Measurements from ENCODE around the gene RAD51C. TPM values are rescaled to one million over a fixed set of nuclear protein-coding genes. Genes with fewer than 3 reads are reported as not detected.
"Not testable (repeated sequence)": the region's sequence is repeated elsewhere in the genome, so short reads cannot be mapped to it uniquely, and the experiment has no call there.

RAD51C gene
- total RNA-seq, 2 donors from 2014 or later = 19.7 to 22.6 TPM

DNA sequence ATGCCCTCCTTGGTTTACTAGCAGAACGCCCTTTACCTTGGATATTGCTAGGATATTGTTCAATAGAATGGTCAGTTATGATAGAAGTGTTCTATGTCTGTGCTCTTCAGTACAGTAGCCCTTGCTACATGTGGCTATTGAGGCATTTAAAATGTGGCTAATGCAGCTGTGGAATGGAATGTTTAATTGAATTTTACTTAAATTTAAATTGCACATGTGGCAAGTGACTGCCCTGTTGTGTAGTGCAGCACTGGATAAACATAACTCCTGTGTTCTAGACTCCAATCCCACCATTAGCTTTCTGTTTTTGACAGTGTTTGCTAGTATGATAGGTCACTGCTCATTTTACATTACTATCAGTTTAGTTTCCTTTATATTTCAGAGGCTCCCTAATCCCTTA, 29.9 kb downstream of the RAD51C start:
- intact Hi-C loops (cut with DNase I) = no loop called here
- DNase-seq (ENCODE audit: low spot score) = no peak

DNA sequence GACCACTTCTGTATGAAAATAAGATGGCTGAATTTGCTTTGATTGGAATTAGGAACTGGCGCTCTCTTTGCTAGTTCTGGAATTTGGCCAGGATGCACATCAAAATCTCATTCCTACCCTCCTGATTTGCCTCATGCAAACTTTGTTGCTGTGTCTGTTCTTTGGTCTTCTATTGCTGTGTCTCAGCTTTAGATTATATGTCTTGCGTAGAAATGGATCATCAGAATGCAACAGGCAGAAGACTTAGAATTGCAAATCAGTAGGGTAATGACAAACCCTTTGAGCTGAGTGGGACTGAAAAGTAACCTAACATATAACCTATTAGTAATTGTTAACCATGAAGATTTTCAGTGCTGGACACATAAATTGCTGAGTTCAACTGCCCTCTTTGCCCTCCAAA, 30.3 kb downstream of the RAD51C start:
- no peak for DNase-seq (ENCODE audit: low spot score)
- intact Hi-C loops (cut with DNase I) = no loop called here

DNA sequence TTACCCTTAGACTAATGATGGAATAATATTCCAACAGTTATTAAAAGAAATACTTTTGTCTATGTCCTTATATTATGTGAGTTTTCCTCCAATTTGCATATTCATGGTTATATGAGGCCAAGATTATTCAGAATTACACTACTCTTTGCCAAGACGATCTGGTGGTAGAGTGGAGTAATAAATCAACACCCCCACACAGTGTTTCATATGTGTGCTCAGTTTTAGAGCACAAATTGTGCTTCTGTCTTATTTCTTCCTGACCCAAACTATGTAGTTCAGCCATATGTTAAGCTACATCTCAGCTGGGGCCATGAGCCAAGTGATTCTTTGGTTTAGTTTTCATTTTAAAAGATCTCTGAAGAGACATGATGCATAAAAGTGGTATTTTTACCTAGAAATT, 36.4 kb downstream of the RAD51C start:
- no peak for DNase-seq (ENCODE audit: low spot score)
- intact Hi-C loops (cut with DNase I) = no loop called here

DNA sequence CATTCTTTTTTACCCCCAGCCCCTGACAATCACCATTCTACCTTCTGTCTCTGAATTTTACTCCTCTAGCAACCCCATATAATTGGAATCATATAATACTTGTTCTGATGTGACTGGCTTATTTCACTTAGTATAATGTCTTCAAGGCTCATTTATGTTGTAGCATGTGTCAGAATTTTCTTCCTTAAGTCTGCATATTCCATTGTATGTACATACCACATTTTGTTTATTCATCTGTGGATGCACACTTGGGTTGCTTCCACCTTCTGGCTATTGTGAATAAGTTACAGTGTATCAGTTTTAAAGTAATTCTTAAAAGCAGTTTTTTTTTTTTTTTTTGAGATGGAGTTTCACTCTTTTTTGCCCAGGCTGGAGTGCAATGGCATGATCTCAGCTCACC, 38.5 kb downstream of the RAD51C start:
- intact Hi-C loops (cut with DNase I) = no loop called here
- no peak for DNase-seq (ENCODE audit: low spot score)

DNA sequence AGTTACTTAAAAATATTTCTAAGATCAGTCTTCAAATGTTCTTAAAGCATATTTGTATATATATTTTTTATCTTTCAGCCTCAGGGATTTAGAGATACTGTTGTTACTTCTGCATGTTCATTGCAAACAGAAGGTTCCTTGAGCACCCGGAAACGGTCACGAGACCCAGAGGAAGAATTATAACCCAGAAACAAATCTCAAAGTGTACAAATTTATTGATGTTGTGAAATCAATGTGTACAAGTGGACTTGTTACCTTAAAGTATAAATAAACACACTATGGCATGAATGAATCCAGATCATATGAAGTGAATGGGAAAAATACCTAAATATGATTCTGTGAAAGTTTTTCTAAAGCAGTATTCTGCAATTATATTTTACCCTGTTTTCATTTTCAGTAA, 41.6 kb downstream of the RAD51C start:
- DNase-seq (ENCODE audit: low spot score) = no peak
- intact Hi-C loops (cut with DNase I) = no loop called here

DNA sequence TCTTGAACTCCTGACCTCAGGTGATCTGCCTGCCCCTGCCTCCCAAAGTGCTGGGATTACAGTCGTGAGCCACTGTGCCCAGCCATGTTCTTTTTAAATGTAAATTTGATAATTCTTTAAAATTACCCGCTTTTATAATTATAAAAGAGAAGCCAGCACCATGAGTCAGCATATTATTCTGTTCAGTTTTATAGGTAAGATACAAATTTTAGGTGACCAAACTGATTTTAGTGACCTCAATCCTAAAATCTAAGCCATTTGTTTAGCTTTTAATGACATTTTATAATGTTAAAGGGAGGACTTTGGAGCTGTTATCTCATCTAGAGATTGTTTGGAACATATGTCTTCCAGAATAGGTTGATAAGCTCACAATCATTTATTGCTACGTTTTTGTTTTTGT, 42.4 kb downstream of the RAD51C start:
- intact Hi-C loops (cut with DNase I) = no loop called here
- DNase-seq (ENCODE audit: low spot score) = no peak

DNA sequence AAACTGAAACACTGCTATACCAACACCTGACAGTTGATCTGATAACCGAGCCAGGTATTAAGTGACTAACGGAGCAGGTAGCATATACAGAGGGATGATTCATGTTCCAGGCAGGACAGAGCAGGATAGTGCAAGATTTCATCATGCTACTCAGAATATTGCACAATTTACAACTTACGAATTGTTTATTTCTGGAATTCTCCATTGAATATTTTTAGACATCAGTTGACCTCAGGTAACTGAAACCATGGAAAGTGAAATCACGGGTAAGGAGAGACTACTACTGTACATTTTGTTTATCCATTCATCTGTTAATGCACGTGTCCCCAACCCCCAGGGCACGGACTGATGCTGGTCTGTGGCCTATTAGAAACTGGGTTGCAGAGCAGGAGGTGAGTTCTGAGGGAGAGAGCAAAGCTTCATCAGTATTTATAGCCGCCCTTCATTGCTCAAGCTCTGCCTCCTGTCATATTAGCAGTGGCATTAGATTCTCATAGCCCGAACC, 48.8 kb downstream of the RAD51C start:
- intact Hi-C loops (cut with DNase I) = no loop called here
- no peak for DNase-seq (ENCODE audit: low spot score)

DNA sequence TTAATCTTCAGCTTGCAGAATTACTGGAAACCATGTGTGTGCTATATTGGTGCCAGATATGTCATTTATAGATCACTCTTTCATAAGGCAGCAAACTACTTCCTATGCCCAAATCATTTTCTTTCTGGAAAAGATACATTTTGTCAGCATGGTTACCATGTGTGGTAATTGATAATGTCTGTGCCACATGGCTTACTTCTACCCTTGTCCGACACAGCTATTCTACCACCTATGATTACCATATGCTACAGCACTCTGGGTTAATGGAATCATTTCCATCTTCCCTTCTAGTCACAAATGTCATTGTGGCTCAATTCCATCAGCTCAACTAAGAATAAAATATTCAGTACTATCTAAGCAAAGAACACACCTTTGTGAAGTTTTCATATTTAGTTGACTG, 55.3 kb downstream of the RAD51C start:
- intact Hi-C loops (cut with DNase I) = loop anchor here in 1 of 2 donors (5.0 kb wide), 1 partner anchor 1115 kb away; no protein-coding TSS in a partner anchor
- no peak for DNase-seq (ENCODE audit: low spot score)

DNA sequence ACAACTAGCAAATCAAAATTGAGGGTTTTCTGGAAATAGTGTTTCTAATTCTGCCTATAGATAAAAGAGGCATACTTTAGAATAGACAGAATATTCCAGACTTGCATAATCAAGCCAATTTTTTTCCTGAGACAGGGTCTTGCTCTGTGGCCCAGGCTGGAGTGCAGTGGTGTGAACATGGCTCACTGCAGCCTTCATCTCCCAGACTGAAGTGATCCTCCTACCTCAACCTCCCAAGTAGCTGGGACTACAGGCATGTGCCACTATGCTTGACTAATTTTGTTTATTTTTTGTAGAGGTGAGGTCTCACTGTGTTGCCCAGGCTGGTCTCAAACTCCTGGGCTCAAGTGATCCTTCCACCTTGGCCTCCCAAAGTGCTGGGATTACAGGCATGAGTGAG, 57.2 kb downstream of the RAD51C start:
- intact Hi-C loops (cut with DNase I) = loop anchor here in 1 of 2 donors (5.0 kb wide), 1 partner anchor 1117 kb away; no protein-coding TSS in a partner anchor
- DNase-seq (ENCODE audit: low spot score) = not testable (repeated sequence)

DNA sequence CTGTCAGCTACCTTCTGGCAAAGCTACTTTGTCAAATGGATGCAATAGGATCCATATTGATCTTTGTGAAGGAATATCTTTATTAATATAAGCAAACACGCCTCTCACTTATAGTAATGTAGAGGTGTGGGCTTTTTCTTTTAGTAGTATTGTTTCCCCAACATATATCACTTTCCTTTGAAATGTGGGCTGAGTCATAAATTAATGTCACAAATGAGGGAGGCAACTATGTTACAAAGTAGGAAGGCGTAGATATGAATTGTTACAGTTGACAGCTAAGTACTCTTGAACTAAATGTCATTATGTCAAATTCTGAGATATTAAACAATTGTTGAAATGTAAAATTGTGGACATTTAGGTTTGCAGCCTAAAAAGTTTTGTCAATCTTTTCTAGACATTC, 60.6 kb downstream of the RAD51C start:
- intact Hi-C loops (cut with DNase I) = no loop called here
- DNase-seq (ENCODE audit: low spot score) = no peak

DNA sequence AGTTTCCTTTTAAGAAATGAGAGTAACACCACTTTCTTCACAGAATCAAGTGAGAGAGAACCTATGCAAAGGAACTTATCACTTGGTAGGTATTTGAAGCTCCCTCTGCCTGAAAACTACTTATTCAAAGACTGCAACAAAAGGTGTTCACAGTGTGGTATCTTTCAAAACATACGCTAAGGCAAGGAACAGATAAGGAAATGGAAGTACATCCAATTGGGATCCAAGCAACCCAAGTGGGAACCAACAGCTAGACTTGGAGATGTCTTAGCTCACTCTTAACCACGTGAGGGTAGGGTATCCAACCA, 62.8 kb downstream of the RAD51C start:
- no peak for DNase-seq (ENCODE audit: low spot score)
- intact Hi-C loops (cut with DNase I) = no loop called here

DNA sequence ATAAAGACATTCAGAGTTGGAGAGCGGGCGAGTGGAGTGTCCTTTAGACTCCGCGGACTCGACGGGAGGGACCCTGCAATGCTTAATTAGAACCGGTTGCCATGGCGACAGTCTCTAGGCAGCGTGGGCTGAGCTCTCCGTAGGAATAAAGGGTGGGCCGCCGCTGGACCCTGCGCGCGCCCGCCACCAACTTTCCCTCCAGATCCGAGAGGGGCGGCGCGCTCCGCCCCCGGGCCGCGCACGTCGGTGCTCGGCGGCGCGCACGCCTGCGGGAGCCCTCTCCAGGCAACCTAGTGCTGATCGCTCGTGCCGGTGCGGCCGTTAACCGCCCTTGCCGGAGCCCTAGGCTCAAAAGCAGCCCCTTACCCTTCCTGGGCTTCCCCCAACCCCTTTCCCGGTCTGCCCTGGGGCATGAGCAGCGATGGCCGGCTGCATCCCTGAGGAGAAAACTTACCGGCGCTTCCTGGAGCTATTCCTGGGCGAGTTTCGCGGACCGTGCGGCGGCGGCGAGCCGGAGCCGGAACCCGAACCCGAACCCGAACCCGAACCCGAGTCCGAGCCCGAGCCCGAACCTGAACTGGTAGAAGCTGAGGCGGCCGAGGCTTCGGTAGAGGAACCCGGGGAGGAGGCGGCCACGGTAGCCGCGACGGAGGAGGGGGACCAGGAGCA, 63.3 kb downstream of the RAD51C start, which contains the start of gene PPM1E:
Gene PPM1E (plus strand): TSS at position 278 of the 669 bp plus-strand sequence.
- DNase-seq (ENCODE audit: low spot score) = peak; percentile 79
- intact Hi-C loops (cut with DNase I) = no loop called here

DNA sequence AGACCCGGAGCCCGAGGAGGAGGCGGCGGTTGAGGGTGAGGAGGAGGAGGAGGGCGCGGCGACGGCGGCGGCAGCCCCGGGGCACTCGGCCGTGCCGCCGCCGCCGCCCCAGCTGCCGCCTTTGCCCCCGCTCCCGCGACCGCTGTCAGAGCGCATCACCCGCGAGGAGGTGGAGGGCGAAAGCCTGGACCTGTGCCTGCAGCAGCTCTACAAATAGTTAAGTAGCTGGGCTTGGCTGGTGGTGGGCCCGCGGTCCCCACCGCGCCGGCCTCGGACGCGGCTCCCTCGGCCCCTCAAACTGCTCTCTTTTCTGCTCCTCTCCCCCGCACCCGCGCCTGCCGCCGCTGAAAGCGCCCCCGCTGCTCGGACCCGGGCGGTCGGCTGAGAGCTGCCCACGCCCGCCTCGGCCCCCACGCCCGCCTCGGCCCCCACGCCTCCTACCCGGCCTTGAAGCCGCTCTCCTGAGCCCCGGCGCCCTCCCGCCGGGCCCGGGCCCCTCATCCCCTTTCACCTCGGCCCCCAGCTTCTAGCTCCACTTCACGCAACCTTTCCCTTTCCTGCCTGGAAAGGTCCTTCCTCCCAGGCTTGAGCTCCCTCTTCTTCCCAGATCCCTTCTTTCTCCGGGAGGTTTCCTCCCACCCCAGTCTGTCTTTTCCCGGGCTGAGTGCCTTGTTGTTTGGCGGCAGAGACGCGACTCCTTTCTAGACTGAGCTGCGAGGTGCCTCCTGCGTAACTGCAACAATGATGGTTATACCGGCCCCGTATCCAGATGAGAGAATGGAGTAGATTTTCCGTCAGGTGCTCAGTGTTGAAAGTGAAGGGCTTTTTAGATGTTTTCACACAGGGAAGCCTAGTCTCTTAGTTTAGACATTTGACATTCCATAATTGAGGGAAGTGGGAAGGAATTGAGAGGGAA, 64.1 kb downstream of the RAD51C start:
- intact Hi-C loops (cut with DNase I) = no loop called here
- DNase-seq (ENCODE audit: low spot score) = peak; percentile 78

DNA sequence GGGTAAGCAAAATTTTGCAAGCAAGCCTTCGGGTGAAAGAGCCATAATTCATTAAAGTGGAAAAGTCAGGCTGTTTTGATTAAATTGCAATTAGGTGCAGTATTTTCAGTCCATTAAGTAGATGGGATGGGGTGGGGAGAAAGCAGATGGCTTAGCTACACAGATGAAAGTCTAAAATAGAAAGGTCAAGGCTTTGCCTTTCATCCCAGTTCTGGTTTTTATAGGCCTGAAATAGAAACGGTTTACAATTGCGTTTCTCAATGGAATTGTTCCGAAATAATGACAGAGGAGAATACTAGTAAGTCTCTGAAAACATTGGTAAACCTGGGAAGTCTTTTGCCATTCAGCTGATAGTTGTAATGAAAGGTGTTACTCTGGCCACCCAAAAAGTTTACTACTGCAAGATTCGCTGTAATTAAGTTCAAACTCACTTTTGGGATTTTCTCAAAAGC, 64.8 kb downstream of the RAD51C start:
- intact Hi-C loops (cut with DNase I) = no loop called here
- no peak for DNase-seq (ENCODE audit: low spot score)

DNA sequence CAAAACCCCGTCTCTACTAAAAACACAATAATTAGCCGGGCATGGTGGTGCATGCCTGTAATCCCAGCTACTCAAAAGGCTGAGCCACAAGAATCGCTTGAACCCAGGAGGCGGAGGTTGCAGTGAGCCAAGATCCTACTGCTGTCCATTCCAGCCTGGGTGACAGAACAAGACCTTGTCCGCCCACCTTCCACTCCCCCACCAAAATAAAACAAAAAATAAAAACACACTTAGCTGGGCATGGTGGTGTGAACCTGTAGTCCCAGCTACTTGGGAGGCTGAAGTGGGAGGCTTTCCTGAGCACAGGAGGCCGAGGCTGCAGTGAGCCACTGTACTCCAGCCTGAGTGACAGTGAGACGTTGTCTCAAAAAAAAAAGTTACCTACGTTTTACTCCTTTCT, 66.5 kb downstream of the RAD51C start:
- DNase-seq (ENCODE audit: low spot score) = no peak
- intact Hi-C loops (cut with DNase I) = no loop called here

DNA sequence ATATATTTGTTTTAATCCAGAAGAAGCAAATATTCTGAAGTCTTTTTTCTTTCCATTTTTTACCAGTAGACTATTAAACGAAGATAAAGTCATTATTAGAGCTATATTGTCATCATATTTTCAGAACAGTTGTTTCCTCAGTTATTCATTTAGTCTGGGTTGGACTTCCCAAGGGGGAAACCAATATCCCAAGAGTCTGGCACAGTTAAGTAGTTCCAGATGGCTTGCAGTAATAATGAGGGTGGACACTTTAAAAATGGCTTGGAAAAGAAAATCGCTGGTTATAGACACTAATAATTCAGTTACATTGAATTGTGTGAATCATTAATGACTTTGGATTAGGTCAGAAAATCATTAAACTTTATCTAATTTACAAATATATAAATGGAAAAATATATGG, 67.1 kb downstream of the RAD51C start:
- no peak for DNase-seq (ENCODE audit: low spot score)
- intact Hi-C loops (cut with DNase I) = no loop called here

DNA sequence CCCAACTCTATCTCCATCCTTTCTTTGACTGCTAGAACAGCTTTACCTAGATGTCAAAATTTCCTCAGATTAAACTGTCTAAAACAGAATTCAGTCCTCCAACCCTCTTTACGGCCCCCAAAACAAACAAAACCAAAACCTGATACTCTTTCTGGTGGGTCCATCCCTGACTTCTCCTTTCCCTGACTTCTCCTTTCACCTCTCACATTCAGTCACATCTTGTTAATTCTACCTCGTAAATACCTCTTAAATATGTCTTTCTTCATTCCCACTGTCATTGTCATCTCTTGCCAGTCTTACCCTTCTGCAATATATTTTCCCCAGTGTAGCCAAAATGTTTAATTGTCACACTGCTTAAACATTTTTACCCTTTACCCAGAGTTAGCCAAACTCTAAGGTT, 67.8 kb downstream of the RAD51C start:
- intact Hi-C loops (cut with DNase I) = no loop called here
- DNase-seq (ENCODE audit: low spot score) = no peak

DNA sequence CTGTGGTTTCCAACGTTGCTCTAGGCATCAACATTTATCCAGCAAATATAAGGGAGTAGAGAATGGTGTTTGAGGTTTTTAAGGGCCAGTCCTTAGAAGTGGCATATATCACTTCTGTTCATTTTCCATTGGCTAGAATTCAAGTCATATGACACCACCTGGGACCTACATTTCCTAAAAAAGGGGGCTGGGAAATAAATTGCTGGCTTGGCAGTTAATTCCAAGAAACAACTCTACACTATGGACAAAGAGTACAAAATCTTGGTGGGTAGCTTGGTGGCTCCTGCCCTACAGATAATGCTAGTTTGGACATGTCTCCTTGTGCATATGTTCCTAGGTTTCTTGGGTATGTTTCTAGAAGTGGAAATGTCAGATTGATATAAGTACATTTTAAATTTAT, 70.9 kb downstream of the RAD51C start:
- intact Hi-C loops (cut with DNase I) = no loop called here
- DNase-seq (ENCODE audit: low spot score) = no peak

DNA sequence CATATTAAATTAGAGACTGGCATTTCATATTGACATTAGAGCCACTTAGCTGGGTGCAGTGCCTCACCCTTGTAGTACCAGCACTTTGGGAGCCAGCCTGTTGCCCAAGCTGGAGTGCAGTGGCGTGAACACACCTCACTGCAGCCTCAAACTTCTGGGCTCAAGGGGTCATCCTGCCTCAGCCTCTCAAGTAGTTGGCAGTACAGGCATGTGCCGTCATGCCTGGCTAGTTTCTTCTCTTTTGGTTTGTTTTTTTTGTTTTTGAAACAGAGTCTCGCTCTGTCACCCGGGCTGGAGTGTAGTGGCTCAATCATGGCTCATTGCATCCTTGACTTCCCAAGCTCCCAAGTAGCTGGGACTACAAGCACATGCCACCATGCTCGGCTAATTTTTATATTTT, 72.0 kb downstream of the RAD51C start:
- DNase-seq (ENCODE audit: low spot score) = no peak
- intact Hi-C loops (cut with DNase I) = no loop called here

DNA sequence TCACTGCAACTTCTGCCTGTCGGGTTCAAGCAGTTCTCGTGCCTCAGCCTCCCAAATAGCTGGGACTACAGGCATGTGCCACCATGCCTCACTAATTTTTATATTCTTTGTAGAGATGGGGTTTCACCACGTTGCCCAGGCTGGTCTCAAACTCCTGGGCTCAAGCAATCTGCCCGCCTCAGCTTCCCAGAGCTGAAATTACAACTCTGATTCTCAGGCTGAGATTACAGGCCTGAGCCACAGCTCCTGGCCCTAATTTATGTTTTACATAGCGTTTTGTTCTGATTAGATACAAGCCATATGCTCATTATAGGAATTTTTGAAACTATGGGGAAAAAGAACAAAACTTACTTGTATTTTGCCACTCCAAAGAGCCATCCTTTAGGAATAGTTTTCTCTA, 86.1 kb downstream of the RAD51C start:
- intact Hi-C loops (cut with DNase I); DNase-seq (ENCODE audit: low spot score): not testable (repeated sequence)

DNA sequence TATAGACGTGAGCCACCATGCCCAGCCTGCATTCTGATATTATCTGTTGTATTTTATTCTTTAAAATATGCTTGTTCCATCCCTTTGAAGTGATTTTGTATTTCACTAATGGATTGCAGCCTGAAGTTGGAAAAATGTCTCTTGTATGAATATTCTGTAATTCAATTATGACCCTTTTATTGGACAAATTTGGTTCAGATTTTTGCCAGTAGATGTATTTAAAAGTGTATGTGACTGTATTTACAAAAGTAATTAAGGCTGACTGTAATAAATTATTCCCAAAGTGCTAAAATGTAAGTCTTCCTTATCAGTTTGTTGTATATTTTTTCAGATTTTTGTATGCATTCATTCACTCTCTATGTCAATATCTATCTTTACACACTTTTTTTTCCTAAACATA, 87.0 kb downstream of the RAD51C start:
- intact Hi-C loops (cut with DNase I) = no loop called here
- DNase-seq (ENCODE audit: low spot score) = no peak

All from posterior vena cava (tissue), 2 donors.